Breast epithelium (tissue), 3 donors: Measurements from ENCODE around the gene AKT3.

Experiments
- POLR2A ChIP-seq: fragments of 450-650 bp; IDR thresholded peaks from one replicate; pipeline ENCODE4 v1.6.1; 2016; ENCODE audit warnings: antibody characterized with exemption, mild to moderate bottlenecking, moderate library complexity
- POLR2AphosphoS5 ChIP-seq, 3 donors: sonication (generic); formaldehyde crosslinking; IDR thresholded peaks; one replicate each; pipeline ENCODE4 v1.6.1; 2017; ENCODE audit warnings: antibody characterized with exemption in 3 of 3
- TF ChIP-seq, protein P1 (sequence below), 3 donors: fragments of 450-650 bp; IDR thresholded peaks; one replicate each; pipeline ENCODE4 v1.5.1; 2016 to 2017; ENCODE audit warnings: antibody characterized with exemption in 3 of 3, mild to moderate bottlenecking in 3 of 3, moderate library complexity in 3 of 3

DNA sequence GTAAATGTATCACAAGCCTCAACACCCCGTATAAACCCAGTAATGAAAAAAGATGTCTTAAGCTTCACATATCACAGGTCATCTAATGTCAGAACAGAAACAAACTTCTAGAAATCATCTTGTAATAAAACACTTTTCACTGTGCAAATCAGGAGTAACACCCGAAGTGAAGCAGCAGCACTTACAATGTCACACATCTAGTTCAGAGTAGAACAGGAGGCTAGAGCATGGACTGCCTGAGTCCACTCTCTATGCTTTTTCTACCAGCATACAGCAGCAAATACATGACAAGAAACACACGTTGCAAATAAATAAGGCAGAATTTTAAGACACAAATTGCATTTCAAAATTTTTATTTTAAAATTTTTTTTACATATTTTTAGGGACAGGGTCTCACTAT lies 57.2 kb downstream of the AKT3 start:
- no peak for TF ChIP-seq POLR2A
- TF ChIP-seq, protein P1, sequence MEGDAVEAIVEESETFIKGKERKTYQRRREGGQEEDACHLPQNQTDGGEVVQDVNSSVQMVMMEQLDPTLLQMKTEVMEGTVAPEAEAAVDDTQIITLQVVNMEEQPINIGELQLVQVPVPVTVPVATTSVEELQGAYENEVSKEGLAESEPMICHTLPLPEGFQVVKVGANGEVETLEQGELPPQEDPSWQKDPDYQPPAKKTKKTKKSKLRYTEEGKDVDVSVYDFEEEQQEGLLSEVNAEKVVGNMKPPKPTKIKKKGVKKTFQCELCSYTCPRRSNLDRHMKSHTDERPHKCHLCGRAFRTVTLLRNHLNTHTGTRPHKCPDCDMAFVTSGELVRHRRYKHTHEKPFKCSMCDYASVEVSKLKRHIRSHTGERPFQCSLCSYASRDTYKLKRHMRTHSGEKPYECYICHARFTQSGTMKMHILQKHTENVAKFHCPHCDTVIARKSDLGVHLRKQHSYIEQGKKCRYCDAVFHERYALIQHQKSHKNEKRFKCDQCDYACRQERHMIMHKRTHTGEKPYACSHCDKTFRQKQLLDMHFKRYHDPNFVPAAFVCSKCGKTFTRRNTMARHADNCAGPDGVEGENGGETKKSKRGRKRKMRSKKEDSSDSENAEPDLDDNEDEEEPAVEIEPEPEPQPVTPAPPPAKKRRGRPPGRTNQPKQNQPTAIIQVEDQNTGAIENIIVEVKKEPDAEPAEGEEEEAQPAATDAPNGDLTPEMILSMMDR (IDR thresholded peaks at IDR 0.05): no peak
- no peak for TF ChIP-seq POLR2AphosphoS5 (IDR thresholded peaks at IDR 0.05)
